Endothelial cell of umbilical vein (primary cell): Measurements from ENCODE around the gene CELA2B.

Experiments
- CTCF ChIP-seq, 2 donors: IDR thresholded peaks; 1 replicate in 1 of 2; 2 replicates in 1 of 2; pipeline ENCODE4 v1.5.1; 2011; ENCODE audit warnings: low read length in 2 of 2, mild to moderate bottlenecking in 2 of 2, moderate library complexity in 2 of 2, control low read depth in 1 of 2, inconsistent platforms in 1 of 2, low read depth in 1 of 2; ENCODE audit not compliant: insufficient read depth in 1 of 2; ENCODE audit errors: extremely low read depth in 1 of 2
- EZH2 ChIP-seq: IDR thresholded peaks from 2 replicates; pipeline ENCODE4 v1.6.1; 2012; ENCODE audit warnings: borderline replicate concordance, low read depth, mild to moderate bottlenecking, moderate library complexity, low read length, inconsistent platforms; ENCODE audit not compliant: severe bottlenecking
- POLR2A ChIP-seq: IDR thresholded peaks from 2 replicates; pipeline ENCODE4 v1.6.1; 2012; ENCODE audit warnings: low read depth, mild to moderate bottlenecking, control low read depth, low read length
- POLR2AphosphoS5 ChIP-seq: IDR thresholded peaks from 2 replicates; pipeline ENCODE4 v1.6.1; 2012; ENCODE audit warnings: low read depth, mild to moderate bottlenecking, control low read depth, low read length, moderate library complexity; ENCODE audit not compliant: insufficient read depth

- TF ChIP-seq POLR2A (no peak), POLR2AphosphoS5 (no peak), CTCF (IDR thresholded peaks at IDR 0.05; ENCODE audit: extremely low read depth in 1 of 2, insufficient read depth in 1 of 2, low read depth in 1 of 2, low read length in 2 of 2) (no peak), EZH2 (no peak)
These were observed 48.6 kb upstream of the CELA2B start for GRCh38 chr1:15427280-15427666.
